Liver (tissue), 9 donors: ENCODE data around the gene ITGA7. TPM values are rescaled to one million over a fixed set of nuclear protein-coding genes. Genes with fewer than 3 reads are reported as not detected.

Source experiments
- DNase-seq: peaks from one replicate; pipeline ENCODE4 v3.0.0-alpha.2; 2017; ENCODE audit warnings: low spot score
- H3K27ac ChIP-seq, 2 donors: one replicate each; pipeline ENCODE4 v1.7.0; 2013; ENCODE audit warnings: inconsistent platforms in 2 of 2, low read length in 2 of 2, control low read depth in 1 of 2, low read depth in 1 of 2, mild to moderate bottlenecking in 1 of 2
- H3K27me3 ChIP-seq, 4 donors: one replicate each; pipeline versions ENCODE4 v1.6.1 to v1.7.0; 2013; ENCODE audit warnings: low read length in 3 of 4, inconsistent platforms in 1 of 4, mild to moderate bottlenecking in 1 of 4, moderate library complexity in 1 of 4; ENCODE audit not compliant: control insufficient read depth in 4 of 4, insufficient read depth in 4 of 4
- H3K36me3 ChIP-seq, 4 donors: one replicate each; pipeline versions ENCODE4 v1.6.1 to v1.7.0; 2013; ENCODE audit warnings: low read length in 3 of 4, mild to moderate bottlenecking in 3 of 4, low read depth in 1 of 4, moderate library complexity in 1 of 4; ENCODE audit not compliant: control insufficient read depth in 4 of 4, insufficient read depth in 3 of 4
- H3K4me1 ChIP-seq, 4 donors: one replicate each; pipeline versions ENCODE4 v1.6.1 to v1.7.0; 2013; ENCODE audit warnings: low read length in 3 of 4, mild to moderate bottlenecking in 3 of 4, moderate library complexity in 1 of 4; ENCODE audit not compliant: control insufficient read depth in 4 of 4, insufficient read depth in 4 of 4
- H3K4me3 ChIP-seq, 3 donors: one replicate each; pipeline versions ENCODE4 v1.6.1 to v1.7.0; 2013; ENCODE audit warnings: low read length in 3 of 3, control low read depth in 1 of 3, low read depth in 1 of 3, mild to moderate bottlenecking in 1 of 3
- H3K9ac ChIP-seq, 2 donors: one replicate each; pipeline ENCODE4 v1.7.0; 2013; ENCODE audit warnings: low read length in 2 of 2, mild to moderate bottlenecking in 2 of 2, moderate library complexity in 2 of 2, control low read depth in 1 of 2, low read depth in 1 of 2
- H3K9me3 ChIP-seq, 4 donors: one replicate each; pipeline versions ENCODE4 v1.6.1 to v1.7.0; 2013; ENCODE audit warnings: low read length in 3 of 4; ENCODE audit not compliant: control insufficient read depth in 4 of 4
- EGR1 ChIP-seq, 2 donors: IDR thresholded peaks; 2 replicates each; pipeline ENCODE4 v1.6.1; 2016 to 2018; ENCODE audit warnings: antibody characterized with exemption in 2 of 2, low read depth in 2 of 2
- FOXA1 ChIP-seq: IDR thresholded peaks from 2 replicates; pipeline ENCODE4 v1.6.1; 2016; ENCODE audit warnings: antibody characterized with exemption
- FOXA2 ChIP-seq: IDR thresholded peaks from 2 replicates; pipeline ENCODE4 v1.6.1; 2016; ENCODE audit warnings: antibody characterized with exemption
- GABPA ChIP-seq, 2 donors: IDR thresholded peaks in 1 of 2; conservative IDR thresholded peaks in 1 of 2; 2 replicates each; pipeline ENCODE4 v1.6.1; 2016; ENCODE audit warnings: antibody characterized with exemption in 2 of 2, mild to moderate bottlenecking in 1 of 2, moderate library complexity in 1 of 2
- HNF4A ChIP-seq, 2 donors: conservative IDR thresholded peaks; 2 replicates each; pipeline ENCODE4 v1.6.1; 2016; ENCODE audit warnings: antibody characterized with exemption in 2 of 2, mild to moderate bottlenecking in 2 of 2
- HNF4G ChIP-seq: IDR thresholded peaks from 2 replicates; pipeline ENCODE4 v1.6.1; 2016; ENCODE audit warnings: antibody characterized with exemption
- JUND ChIP-seq, 2 donors: IDR thresholded peaks; 2 replicates each; pipeline ENCODE4 v1.6.1; 2016; ENCODE audit warnings: antibody characterized with exemption in 2 of 2
- RAD21 ChIP-seq, 2 donors: IDR thresholded peaks; 2 replicates each; pipeline ENCODE4 v1.6.1; 2016; ENCODE audit warnings: antibody characterized with exemption in 2 of 2, mild to moderate bottlenecking in 2 of 2
- RXRA ChIP-seq, 2 donors: IDR thresholded peaks; 2 replicates each; pipeline ENCODE4 v1.6.1; 2017 to 2018; ENCODE audit warnings: antibody characterized with exemption in 2 of 2, mild to moderate bottlenecking in 1 of 2
- SP1 ChIP-seq: IDR thresholded peaks from 2 replicates; pipeline ENCODE4 v1.6.1; 2018; ENCODE audit warnings: antibody characterized with exemption, mild to moderate bottlenecking
- TAF1 ChIP-seq: conservative IDR thresholded peaks from 2 replicates; pipeline ENCODE4 v1.6.1; 2016; ENCODE audit warnings: antibody characterized with exemption, mild to moderate bottlenecking
- YY1 ChIP-seq: IDR thresholded peaks from 2 replicates; pipeline ENCODE4 v1.6.1; 2016; ENCODE audit warnings: antibody characterized with exemption, mild to moderate bottlenecking
- WGBS: extraction: QIAGEN DNeasy Blood & Tissue Kit; methylation state at CpG from one replicate; pipeline ENCODE4 v1.1.7; 2013; 5-methylcytosine and 5-hydroxymethylcytosine counted together
- polyA plus RNA-seq, 2 donors: library from polyadenylated mRNA; stranded (reverse) in 1 of 2; unstranded in 1 of 2; fragments of 200-250 nt in 1 of 2; fragments of >200 nt in 1 of 2; fragmentation: Nextera tagmentation in 1 of 2; extraction: Ambion mirVana in 1 of 2; gene quantifications; one replicate each; pipeline versions ENCODE4 v1.2.1 to v1.2.3, GENCODE V29; 2013 to 2015
- total RNA-seq, 2 donors: library from RNA; depleted of rRNA; stranded (reverse); fragments of >200 nt; gene quantifications; one replicate each; pipeline ENCODE4 v1.2.3, GENCODE V29; 2014
- TF ChIP-seq, protein P1 (sequence below): IDR thresholded peaks from 2 replicates; pipeline ENCODE4 v1.6.1; 2016; ENCODE audit warnings: antibody characterized with exemption
- TF ChIP-seq, protein P2 (sequence below): IDR thresholded peaks from 2 replicates; pipeline ENCODE4 v1.6.1; 2016; ENCODE audit warnings: antibody characterized with exemption, mild to moderate bottlenecking
- TF ChIP-seq, protein P3 (sequence below): IDR thresholded peaks from 2 replicates; pipeline ENCODE4 v1.6.1; 2016; ENCODE audit warnings: antibody characterized with exemption
- TF ChIP-seq, protein P4 (sequence below): fragments of 150-350 bp; IDR thresholded peaks from 2 replicates; pipeline ENCODE4 v1.5.1; 2017; ENCODE audit warnings: improper control_type of control experiment, low read depth, low read length; ENCODE audit not compliant: missing input control
- TF ChIP-seq, protein P5 (sequence below): IDR thresholded peaks from 2 replicates; pipeline ENCODE4 v1.6.1; 2016; ENCODE audit warnings: antibody characterized with exemption
- donor health status: healthy.
- donor health status: healthy.
- donor health status: healthy.
- donor health status: healthy.
- donor health status: healthy.

ITGA7 gene
- total and polyA plus RNA-seq, 4 donors, result 0.98 to 4.9 (median 3.3) TPM

DNA sequence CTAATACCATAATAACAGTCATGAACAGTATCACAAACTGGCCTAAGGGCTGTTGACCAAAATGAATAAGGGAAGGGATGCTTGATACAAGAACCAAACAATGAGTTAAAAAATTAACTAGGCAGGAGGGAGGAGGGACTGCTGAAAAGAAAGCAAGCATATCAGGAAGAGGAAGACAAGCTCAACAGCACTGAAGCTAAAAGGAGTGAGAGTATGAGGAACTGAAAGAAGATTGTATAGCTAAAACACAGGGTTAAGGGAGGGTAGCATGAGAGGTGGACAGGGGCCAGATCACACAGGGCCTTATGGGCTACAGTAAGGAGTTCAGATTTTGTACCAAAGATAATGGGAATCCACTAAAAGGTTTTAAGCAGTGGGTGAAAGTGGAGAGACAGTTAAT is 34.1 kb downstream of the ITGA7 start:
- Histone ChIP-seq H3K4me3 (no peak overlapping the region), H3K9me3 (no peaks in the 10 kb centered on the region)

DNA sequence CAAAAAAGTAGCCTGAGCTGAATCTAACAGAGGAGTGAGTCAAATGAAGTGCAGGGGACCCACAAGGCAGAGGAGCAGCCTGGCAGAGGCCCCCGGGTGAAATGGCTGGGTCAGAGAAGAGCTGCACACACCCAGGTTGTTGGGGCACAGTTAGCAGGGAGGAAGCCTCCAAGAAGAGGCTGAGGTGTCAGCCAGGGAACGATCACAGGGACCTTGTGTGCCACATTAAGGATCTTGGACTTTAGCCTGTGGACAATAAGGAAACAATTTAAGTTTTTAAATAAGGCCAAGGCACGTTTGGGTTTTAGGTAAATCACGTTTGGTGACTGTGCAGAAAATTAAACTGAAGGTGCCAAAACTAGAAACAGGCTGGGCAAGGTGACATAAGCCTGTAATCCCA is 36.0 kb downstream of the ITGA7 start:
- H3K27me3 ChIP-seq, result no peaks in the 10 kb centered on the region
- WGBS, result 72% methylated on average over 4 of the region's 4 CpGs
- TF ChIP-seq, protein P1, sequence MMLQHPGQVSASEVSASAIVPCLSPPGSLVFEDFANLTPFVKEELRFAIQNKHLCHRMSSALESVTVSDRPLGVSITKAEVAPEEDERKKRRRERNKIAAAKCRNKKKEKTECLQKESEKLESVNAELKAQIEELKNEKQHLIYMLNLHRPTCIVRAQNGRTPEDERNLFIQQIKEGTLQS, result no peak
- TF ChIP-seq JUND (IDR thresholded peaks at IDR 0.05) (no peak), GABPA (IDR thresholded peaks at IDR 0.05 in 1 of 2, conservative IDR thresholded peaks at IDR 0.05 in 1 of 2) (no peak), RXRA (IDR thresholded peaks at IDR 0.05) (no peak), HNF4A (conservative IDR thresholded peaks at IDR 0.05) (no peak), FOXA2 (no peak), FOXA1 (no peak), YY1 (no peak), RAD21 (IDR thresholded peaks at IDR 0.05) (no peak), EGR1 (IDR thresholded peaks at IDR 0.05; ENCODE audit: low read depth in 2 of 2) (no peak), HNF4G (no peak), TAF1 (no peak), SP1 (no peak)
- TF ChIP-seq, protein P2, sequence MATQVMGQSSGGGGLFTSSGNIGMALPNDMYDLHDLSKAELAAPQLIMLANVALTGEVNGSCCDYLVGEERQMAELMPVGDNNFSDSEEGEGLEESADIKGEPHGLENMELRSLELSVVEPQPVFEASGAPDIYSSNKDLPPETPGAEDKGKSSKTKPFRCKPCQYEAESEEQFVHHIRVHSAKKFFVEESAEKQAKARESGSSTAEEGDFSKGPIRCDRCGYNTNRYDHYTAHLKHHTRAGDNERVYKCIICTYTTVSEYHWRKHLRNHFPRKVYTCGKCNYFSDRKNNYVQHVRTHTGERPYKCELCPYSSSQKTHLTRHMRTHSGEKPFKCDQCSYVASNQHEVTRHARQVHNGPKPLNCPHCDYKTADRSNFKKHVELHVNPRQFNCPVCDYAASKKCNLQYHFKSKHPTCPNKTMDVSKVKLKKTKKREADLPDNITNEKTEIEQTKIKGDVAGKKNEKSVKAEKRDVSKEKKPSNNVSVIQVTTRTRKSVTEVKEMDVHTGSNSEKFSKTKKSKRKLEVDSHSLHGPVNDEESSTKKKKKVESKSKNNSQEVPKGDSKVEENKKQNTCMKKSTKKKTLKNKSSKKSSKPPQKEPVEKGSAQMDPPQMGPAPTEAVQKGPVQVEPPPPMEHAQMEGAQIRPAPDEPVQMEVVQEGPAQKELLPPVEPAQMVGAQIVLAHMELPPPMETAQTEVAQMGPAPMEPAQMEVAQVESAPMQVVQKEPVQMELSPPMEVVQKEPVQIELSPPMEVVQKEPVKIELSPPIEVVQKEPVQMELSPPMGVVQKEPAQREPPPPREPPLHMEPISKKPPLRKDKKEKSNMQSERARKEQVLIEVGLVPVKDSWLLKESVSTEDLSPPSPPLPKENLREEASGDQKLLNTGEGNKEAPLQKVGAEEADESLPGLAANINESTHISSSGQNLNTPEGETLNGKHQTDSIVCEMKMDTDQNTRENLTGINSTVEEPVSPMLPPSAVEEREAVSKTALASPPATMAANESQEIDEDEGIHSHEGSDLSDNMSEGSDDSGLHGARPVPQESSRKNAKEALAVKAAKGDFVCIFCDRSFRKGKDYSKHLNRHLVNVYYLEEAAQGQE, result no peak
- TF ChIP-seq, protein P3, sequence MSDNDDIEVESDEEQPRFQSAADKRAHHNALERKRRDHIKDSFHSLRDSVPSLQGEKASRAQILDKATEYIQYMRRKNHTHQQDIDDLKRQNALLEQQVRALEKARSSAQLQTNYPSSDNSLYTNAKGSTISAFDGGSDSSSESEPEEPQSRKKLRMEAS, result no peak
- TF ChIP-seq, protein P4, sequence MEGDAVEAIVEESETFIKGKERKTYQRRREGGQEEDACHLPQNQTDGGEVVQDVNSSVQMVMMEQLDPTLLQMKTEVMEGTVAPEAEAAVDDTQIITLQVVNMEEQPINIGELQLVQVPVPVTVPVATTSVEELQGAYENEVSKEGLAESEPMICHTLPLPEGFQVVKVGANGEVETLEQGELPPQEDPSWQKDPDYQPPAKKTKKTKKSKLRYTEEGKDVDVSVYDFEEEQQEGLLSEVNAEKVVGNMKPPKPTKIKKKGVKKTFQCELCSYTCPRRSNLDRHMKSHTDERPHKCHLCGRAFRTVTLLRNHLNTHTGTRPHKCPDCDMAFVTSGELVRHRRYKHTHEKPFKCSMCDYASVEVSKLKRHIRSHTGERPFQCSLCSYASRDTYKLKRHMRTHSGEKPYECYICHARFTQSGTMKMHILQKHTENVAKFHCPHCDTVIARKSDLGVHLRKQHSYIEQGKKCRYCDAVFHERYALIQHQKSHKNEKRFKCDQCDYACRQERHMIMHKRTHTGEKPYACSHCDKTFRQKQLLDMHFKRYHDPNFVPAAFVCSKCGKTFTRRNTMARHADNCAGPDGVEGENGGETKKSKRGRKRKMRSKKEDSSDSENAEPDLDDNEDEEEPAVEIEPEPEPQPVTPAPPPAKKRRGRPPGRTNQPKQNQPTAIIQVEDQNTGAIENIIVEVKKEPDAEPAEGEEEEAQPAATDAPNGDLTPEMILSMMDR, result no peak
- TF ChIP-seq, protein P5, sequence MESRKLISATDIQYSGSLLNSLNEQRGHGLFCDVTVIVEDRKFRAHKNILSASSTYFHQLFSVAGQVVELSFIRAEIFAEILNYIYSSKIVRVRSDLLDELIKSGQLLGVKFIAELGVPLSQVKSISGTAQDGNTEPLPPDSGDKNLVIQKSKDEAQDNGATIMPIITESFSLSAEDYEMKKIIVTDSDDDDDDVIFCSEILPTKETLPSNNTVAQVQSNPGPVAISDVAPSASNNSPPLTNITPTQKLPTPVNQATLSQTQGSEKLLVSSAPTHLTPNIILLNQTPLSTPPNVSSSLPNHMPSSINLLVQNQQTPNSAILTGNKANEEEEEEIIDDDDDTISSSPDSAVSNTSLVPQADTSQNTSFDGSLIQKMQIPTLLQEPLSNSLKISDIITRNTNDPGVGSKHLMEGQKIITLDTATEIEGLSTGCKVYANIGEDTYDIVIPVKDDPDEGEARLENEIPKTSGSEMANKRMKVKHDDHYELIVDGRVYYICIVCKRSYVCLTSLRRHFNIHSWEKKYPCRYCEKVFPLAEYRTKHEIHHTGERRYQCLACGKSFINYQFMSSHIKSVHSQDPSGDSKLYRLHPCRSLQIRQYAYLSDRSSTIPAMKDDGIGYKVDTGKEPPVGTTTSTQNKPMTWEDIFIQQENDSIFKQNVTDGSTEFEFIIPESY, result no peak
- H3K4me3 ChIP-seq, result no peak overlapping the region
- no peak overlapping the region for H3K27ac ChIP-seq
- no peak for DNase-seq
- H3K9me3 ChIP-seq, result no peaks in the 10 kb centered on the region
- H3K9ac ChIP-seq, result no peak overlapping the region
- H3K36me3 ChIP-seq, result no peaks in the 10 kb centered on the region
- H3K4me1 ChIP-seq, result peaks cover 0 to 5% (median 1%) of the 10 kb centered on the region in 4 donors

More for the DNA sequence above, 34.1 kb downstream of the ITGA7 start:
- DNase-seq, result no peak
- Histone ChIP-seq H3K36me3 (no peaks in the 10 kb centered on the region), H3K9ac (no peak overlapping the region), H3K27me3 (no peaks in the 10 kb centered on the region), H3K27ac (no peak overlapping the region), H3K4me1 (peaks cover 0 to 5% (median 1%) of the 10 kb centered on the region in 4 donors)
- no peak for TF ChIP-seq RAD21 (IDR thresholded peaks at IDR 0.05)
- no peak for TF ChIP-seq SP1
- no peak for TF ChIP-seq RXRA (IDR thresholded peaks at IDR 0.05)
- TF ChIP-seq JUND (IDR thresholded peaks at IDR 0.05), result no peak
- TF ChIP-seq, protein P1, result no peak
- no peak for TF ChIP-seq YY1
- TF ChIP-seq HNF4G, result no peak
- TF ChIP-seq, protein P4, result no peak
- TF ChIP-seq TAF1, result no peak
- TF ChIP-seq, protein P3, result no peak
- TF ChIP-seq GABPA (IDR thresholded peaks at IDR 0.05 in 1 of 2, conservative IDR thresholded peaks at IDR 0.05 in 1 of 2), result no peak
- no peak for TF ChIP-seq FOXA2
- TF ChIP-seq HNF4A (conservative IDR thresholded peaks at IDR 0.05), result no peak
- no peak for TF ChIP-seq FOXA1
